Body of pancreas (tissue), 4 donors: ENCODE data around the gene ZCCHC10.
"Not testable (repeated sequence)": the region's sequence is repeated elsewhere in the genome, so short reads cannot be mapped to it uniquely, and the experiment has no call there.

Source experiments
- CTCF ChIP-seq, 7 experiments: fragments of 450-650 bp in 4 of 7; fragments of 200-600 bp in 3 of 7; sonication (generic) in 3 of 7; IDR thresholded peaks; one replicate each; pipeline ENCODE4 v1.5.1; 2016 to 2019; ENCODE audit warnings: antibody characterized with exemption in 7 of 7
- POLR2A ChIP-seq, 3 donors: fragments of 450-650 bp; IDR thresholded peaks; one replicate each; pipeline ENCODE4 v1.6.1; 2016; ENCODE audit warnings: antibody characterized with exemption in 3 of 3, mild to moderate bottlenecking in 2 of 3

- TF ChIP-seq CTCF, POLR2A (IDR thresholded peaks at IDR 0.05): not testable (repeated sequence)
Observed at GRCh38 chr5:133008455-133008854, 17.9 kb downstream of the ZCCHC10 start.
